B cell (primary cell): ENCODE measurements around the gene NVL. TPM values are rescaled to one million over a fixed set of nuclear protein-coding genes. Genes with fewer than 3 reads are reported as not detected.

Source experiments
- ATAC-seq: fragments of 200-7000 bp; cut with Tn5 transposase; one replicate; pipeline ENCODE4 v1.10.0; 2021; ENCODE audit warnings: low read depth, mild to moderate bottlenecking, moderate number of reproducible peaks, moderate library complexity
- CTCF ChIA-PET: fragments of 350-600 bp; sonication (Branson Sonifier 250); formaldehyde crosslinking; loops from one replicate; lab custom pipeline; 2021; ENCODE audit warnings: antibody characterized with exemption, inconsistent platforms; lab: Charles Lee
- POLR2A ChIA-PET: fragments of 350-600 bp; sonication (Branson Sonifier 250); formaldehyde crosslinking; loops from one replicate; lab custom pipeline; 2021; ENCODE audit warnings: antibody characterized with exemption; lab: Charles Lee
- DNase-seq: peaks from one replicate; pipeline ENCODE4 v3.0.0; 2013
- H2AFZ ChIP-seq: 2 replicates; pipeline ENCODE4 v1.6.1; 2012; ENCODE audit warnings: mild to moderate bottlenecking, low read depth, low read length; ENCODE audit not compliant: insufficient read depth, poor library complexity, severe bottlenecking
- H3K27ac ChIP-seq, 2 donors: 1 replicate in 1 of 2; 2 replicates in 1 of 2; pipeline ENCODE4 v1.5.1; 2012 to 2013; ENCODE audit warnings: low read length in 2 of 2, mild to moderate bottlenecking in 2 of 2, moderate library complexity in 1 of 2
- H3K27me3 ChIP-seq, 4 experiments: fragments of 200-600 bp in 1 of 4; sonication (generic) in 1 of 4; replicated peaks in 1 of 4; 1 replicate in 2 of 4; 2 replicates in 2 of 4; pipeline versions ENCODE4 v1.6.1 to v1.7.0; 2013 to 2016; ENCODE audit warnings: low read length in 3 of 4, mild to moderate bottlenecking in 2 of 4, mixed read lengths in 1 of 4, moderate library complexity in 1 of 4; ENCODE audit not compliant: insufficient read depth in 4 of 4, control insufficient read depth in 3 of 4; ENCODE audit errors: control extremely low read depth in 1 of 4
- H3K36me3 ChIP-seq, 2 experiments: replicated peaks in 1 of 2; 1 replicate in 1 of 2; 2 replicates in 1 of 2; pipeline versions ENCODE4 v1.6.1 to v1.7.1; 2013; ENCODE audit warnings: low read length in 1 of 2; ENCODE audit not compliant: insufficient read depth in 2 of 2, control insufficient read depth in 1 of 2; ENCODE audit errors: control extremely low read depth in 1 of 2, extremely low read depth in 1 of 2
- H3K4me1 ChIP-seq, 2 donors: fragments of 200-600 bp in 1 of 2; sonication (generic) in 1 of 2; 1 replicate in 1 of 2; 2 replicates in 1 of 2; pipeline versions ENCODE4 v1.5.1 to v1.6.1; 2013 to 2017; ENCODE audit warnings: low read length in 2 of 2; ENCODE audit not compliant: control insufficient read depth in 2 of 2, insufficient read depth in 2 of 2
- H3K4me2 ChIP-seq: replicated peaks from 2 replicates; pipeline ENCODE3; 2012; ENCODE audit warnings: mild to moderate bottlenecking, low read depth, low read length; ENCODE audit not compliant: poor library complexity, severe bottlenecking
- H3K4me3 ChIP-seq, 5 experiments: fragments of 200-600 bp in 1 of 5; sonication (generic) in 1 of 5; 1 replicate in 3 of 5; 2 replicates in 2 of 5; pipeline versions ENCODE4 v1.5.1 to v1.7.0; 2011 to 2016; ENCODE audit warnings: low read length in 4 of 5, mild to moderate bottlenecking in 4 of 5, low read depth in 2 of 5, control low read depth in 1 of 5, moderate library complexity in 1 of 5; ENCODE audit not compliant: insufficient read depth in 1 of 5; ENCODE audit errors: control extremely low read depth in 1 of 5, extremely low read depth in 1 of 5
- H3K79me2 ChIP-seq: fragments of 200-600 bp; sonication (generic); one replicate; pipeline ENCODE4 v1.6.0; 2016; ENCODE audit warnings: low read length; ENCODE audit not compliant: control insufficient read depth, insufficient read depth
- H3K9ac ChIP-seq: fragments of 200-600 bp; sonication (generic); 2 replicates; pipeline ENCODE4 v1.6.1; 2017; ENCODE audit warnings: mild to moderate bottlenecking, low read length, moderate library complexity
- H3K9me3 ChIP-seq, 3 donors: one replicate each; pipeline versions ENCODE4 v1.6.1 to v1.7.1; 2013; ENCODE audit warnings: low read length in 2 of 3; ENCODE audit not compliant: control insufficient read depth in 2 of 3, insufficient read depth in 1 of 3; ENCODE audit errors: control extremely low read depth in 1 of 3
- H4K20me1 ChIP-seq: 2 replicates; pipeline ENCODE4 v1.6.0; 2012; ENCODE audit warnings: mild to moderate bottlenecking, low read length; ENCODE audit not compliant: insufficient read depth, control insufficient read depth, poor library complexity, severe bottlenecking
- H3K27ac Mint-ChIP-seq: one replicate; pipeline ENCODE4 v1.8.0; 2021; ENCODE audit warnings: mixed read lengths
- H3K27me3 Mint-ChIP-seq: one replicate; pipeline ENCODE4 v1.8.0; 2021; ENCODE audit warnings: mixed read lengths
- H3K4me1 Mint-ChIP-seq: one replicate; pipeline ENCODE4 v1.8.0; 2021; ENCODE audit warnings: mixed read lengths
- H3K4me3 Mint-ChIP-seq: one replicate; pipeline ENCODE4 v1.8.0; 2021; ENCODE audit warnings: mixed read lengths
- H3K9me3 Mint-ChIP-seq: one replicate; pipeline ENCODE4 v1.8.0; 2022; ENCODE audit warnings: mixed read lengths; ENCODE audit not compliant: insufficient read depth
- CTCF ChIP-seq: fragments of 200-600 bp; IDR thresholded peaks from one replicate; pipeline ENCODE4 v1.8.0; 2022; ENCODE audit warnings: antibody characterized with exemption, mild to moderate bottlenecking
- EZH2 ChIP-seq: IDR thresholded peaks from 2 replicates; pipeline ENCODE4 v1.6.1; 2012; ENCODE audit warnings: borderline replicate concordance, low read depth, mild to moderate bottlenecking, moderate library complexity, low read length; ENCODE audit not compliant: insufficient read depth, poor library complexity, severe bottlenecking
- WGBS: methylation state at CpG from one replicate; pipeline ENCODE4 v1.1.5; 2013; ENCODE audit warnings: missing lambda C conversion rate; ENCODE audit not compliant: insufficient coverage; 5-methylcytosine and 5-hydroxymethylcytosine counted together
- intact Hi-C: fragments of 100-400 bp; cut with micrococcal nuclease; formaldehyde crosslinking; loops from one replicate; pipeline ENCODE4 v1.10.0; 2022
- polyA plus RNA-seq: library from polyadenylated mRNA; depleted of rRNA; stranded (reverse); fragments of >200 nt; gene quantifications from 2 replicates; pipeline ENCODE4 v1.2.3, GENCODE V29; 2012
- total RNA-seq, 2 donors: library from RNA; stranded (reverse); fragments of 120-200 nt in 1 of 2; gene quantifications; 1 replicate in 1 of 2; 2 replicates in 1 of 2; pipeline versions ENCODE4 v1.2.3 to v1.2.4, GENCODE V29; 2013 to 2022

The NVL gene
- total and polyA plus RNA-seq, 2 donors (not counting 1 experiment from before 2014, with no cell fraction given), result 28.1 to 45.5 TPM

GRCh38 chr1:224213438-224214119 lies 116.4 kb downstream of the NVL start:
- ChIA-PET POLR2A (no interaction called here), CTCF (interaction anchor here (0.9 to 1.6 kb wide), 3 partner anchors 8 to 97 kb away, joined by 3 to 6 read pairs (median 4); no protein-coding TSS in a partner anchor)
- Mint-ChIP-seq H3K9me3 (no peaks in the 10 kb centered on the region), H3K27ac (peak overlapping the region; percentile 8), H3K27me3 (no peaks in the 10 kb centered on the region), H3K4me3 (no peak overlapping the region), H3K4me1 (peaks cover 22% of the 10 kb centered on the region)
- Histone ChIP-seq H3K4me2 (no peak overlapping the region), H4K20me1 (no peaks in the 10 kb centered on the region), H3K9ac (no peak overlapping the region), H3K79me2 (no peaks in the 10 kb centered on the region), H3K27ac (no peak overlapping the region), H3K36me3 (no peaks in the 10 kb centered on the region), H3K9me3 (no peaks in the 10 kb centered on the region), H3K27me3 (no peaks in the 10 kb centered on the region), H3K4me1 (peaks cover 0 to 27% of the 10 kb centered on the region in 2 donors), H2AFZ (no peak overlapping the region), H3K4me3 (no peak overlapping the region)
- no peak for TF ChIP-seq EZH2
- no peak for TF ChIP-seq CTCF
- 100% methylated on average over 1 of the region's 4 CpGs for WGBS
- ATAC-seq, result peak; percentile 65
- DNase-seq, result no peak
- intact Hi-C loops, result no loop called here

GRCh38 chr1:224212618-224213061 lies 117.3 kb downstream of the NVL start:
- POLR2A ChIA-PET, result no interaction called here
- Histone ChIP-seq H3K9me3 (no peaks in the 10 kb centered on the region), H3K4me2 (no peak overlapping the region), H4K20me1 (no peaks in the 10 kb centered on the region), H3K9ac (no peak overlapping the region), H3K4me3 (no peak overlapping the region), H3K4me1 (peaks cover 0 to 27% of the 10 kb centered on the region in 2 donors), H3K79me2 (no peaks in the 10 kb centered on the region), H2AFZ (no peak overlapping the region), H3K27me3 (no peaks in the 10 kb centered on the region), H3K27ac (no peak overlapping the region), H3K36me3 (no peaks in the 10 kb centered on the region)
- Mint-ChIP-seq H3K27ac (no peak overlapping the region), H3K9me3 (no peaks in the 10 kb centered on the region), H3K4me1 (peaks cover 19% of the 10 kb centered on the region), H3K27me3 (no peaks in the 10 kb centered on the region), H3K4me3 (no peak overlapping the region)
- DNase-seq (no peak), ATAC-seq (no peak)
- TF ChIP-seq EZH2 (no peak), CTCF (no peak)
- intact Hi-C loops, result no loop called here
- CTCF ChIA-PET, result no interaction called here
- whole genome bisulfite sequencing, result 92% methylated on average over 11 of the region's 13 CpGs
